IMR-90 (cell line): Measurements from ENCODE around the gene CYB5R2. TPM values are rescaled to one million over a fixed set of nuclear protein-coding genes. Genes with fewer than 3 reads are reported as not detected.

Experiments used
- ATAC-seq: fragments of 200-7000 bp; cut with Tn5 transposase; 2 replicates; pipeline ENCODE4 v1.9.1; 2020; ENCODE audit warnings: low read depth, mild to moderate bottlenecking, moderate library complexity
- BruUV-seq: library from RNA; stranded (reverse); fragments of 400-500 nt; replicated peaks from 2 replicates; lab custom pipeline; 2021; lab: Mats Ljungman, UMichigan
- CTCF ChIA-PET: fragments of 300-600 bp; formaldehyde crosslinking; extraction: SDS; loops from one replicate; lab custom pipeline; 2021; ENCODE audit warnings: antibody characterized with exemption; lab: Yijun Ruan, JAX
- POLR2A ChIA-PET: fragments of 300-600 bp; sonication (Branson Sonifier 250); formaldehyde crosslinking; loops from one replicate; lab custom pipeline; 2022; ENCODE audit warnings: antibody characterized with exemption; ENCODE audit not compliant: unreplicated experiment; lab: Charles Lee
- DNase-seq: peaks from one replicate; pipeline ENCODE4 v3.0.0; 2013
- H2AFZ ChIP-seq: replicated peaks from 2 replicates; pipeline ENCODE3; 2013; ENCODE audit warnings: low read length, mild to moderate bottlenecking; ENCODE audit not compliant: poor library complexity
- H2AK5ac ChIP-seq: 2 replicates; pipeline ENCODE4 v1.6.1; 2013; ENCODE audit warnings: low read depth, low read length, inconsistent platforms
- H2AK9ac ChIP-seq: replicated peaks from 2 replicates; pipeline ENCODE3; 2013; ENCODE audit warnings: mild to moderate bottlenecking, low read depth, low read length, moderate library complexity; ENCODE audit not compliant: poor library complexity
- H2BK120ac ChIP-seq: 2 replicates; pipeline ENCODE4 v1.6.1; 2013; ENCODE audit warnings: low read depth, low read length, inconsistent platforms
- H2BK15ac ChIP-seq: 3 replicates; pipeline ENCODE4 v1.6.1; 2013; ENCODE audit warnings: low read depth, low read length, inconsistent platforms
- H2BK20ac ChIP-seq: 2 replicates; pipeline ENCODE4 v1.6.1; 2013; ENCODE audit warnings: low read depth, mild to moderate bottlenecking, inconsistent platforms, low read length, moderate library complexity
- H2BK5ac ChIP-seq: 2 replicates; pipeline ENCODE4 v1.6.1; 2013; ENCODE audit warnings: mild to moderate bottlenecking, low read depth, low read length, inconsistent platforms; ENCODE audit not compliant: poor library complexity, severe bottlenecking
- H3K14ac ChIP-seq: replicated peaks from 2 replicates; pipeline ENCODE4 v1.6.1; 2013; ENCODE audit warnings: low read depth, low read length, inconsistent platforms
- H3K18ac ChIP-seq: 2 replicates; pipeline ENCODE4 v1.6.1; 2013; ENCODE audit warnings: low read depth, low read length, control low read depth
- H3K23ac ChIP-seq: 2 replicates; pipeline ENCODE4 v1.6.1; 2013; ENCODE audit warnings: low read depth, low read length, inconsistent platforms
- H3K27ac ChIP-seq: 2 replicates; pipeline ENCODE4 v1.5.1; 2013; ENCODE audit warnings: mild to moderate bottlenecking, control low read depth, low read length; ENCODE audit not compliant: insufficient read depth
- H3K27me3 ChIP-seq: 2 replicates; pipeline ENCODE4 v1.6.1; 2013; ENCODE audit warnings: low read length; ENCODE audit not compliant: control insufficient read depth, insufficient read depth
- H3K36me3 ChIP-seq: 2 replicates; pipeline ENCODE4 v1.6.1; 2013; ENCODE audit warnings: low read length, mixed read lengths; ENCODE audit not compliant: control insufficient read depth, insufficient read depth
- H3K4ac ChIP-seq: 2 replicates; pipeline ENCODE4 v1.6.1; 2013; ENCODE audit warnings: low read depth, low read length, inconsistent platforms
- H3K4me1 ChIP-seq: 2 replicates; pipeline ENCODE4 v1.6.1; 2013; ENCODE audit warnings: low read length, mixed read lengths; ENCODE audit not compliant: control insufficient read depth, insufficient read depth
- H3K4me2 ChIP-seq: 2 replicates; pipeline ENCODE4 v1.6.1; 2013; ENCODE audit warnings: low read depth, mild to moderate bottlenecking, control low read depth, low read length, moderate library complexity
- H3K4me3 ChIP-seq: 2 replicates; pipeline ENCODE4 v1.5.1; 2013; ENCODE audit warnings: low read depth, mild to moderate bottlenecking, control low read depth, low read length, moderate library complexity; ENCODE audit not compliant: insufficient read depth
- H3K56ac ChIP-seq: 2 replicates; pipeline ENCODE4 v1.6.1; 2013; ENCODE audit warnings: low read length, inconsistent platforms; ENCODE audit not compliant: insufficient read depth; ENCODE audit errors: extremely low read depth
- H3K79me1 ChIP-seq, 2 experiments: 2 replicates each; pipeline ENCODE4 v1.6.1; 2013; ENCODE audit warnings: low read length in 2 of 2, inconsistent platforms in 1 of 2, low read depth in 1 of 2
- H3K9ac ChIP-seq: 2 replicates; pipeline ENCODE4 v1.6.1; 2013; ENCODE audit warnings: low read depth, low read length, control low read depth
- H3K9me1 ChIP-seq: 2 replicates; pipeline ENCODE4 v1.6.1; 2013; ENCODE audit warnings: low read length, inconsistent platforms; ENCODE audit not compliant: insufficient read depth
- H3K9me3 ChIP-seq: 2 replicates; pipeline ENCODE4 v1.6.1; 2013; ENCODE audit warnings: low read length; ENCODE audit not compliant: control insufficient read depth, insufficient read depth
- H4K20me1 ChIP-seq: 2 replicates; pipeline ENCODE4 v1.6.1; 2013; ENCODE audit warnings: low read length, inconsistent platforms; ENCODE audit not compliant: insufficient read depth
- H4K5ac ChIP-seq: 2 replicates; pipeline ENCODE4 v1.6.1; 2013; ENCODE audit warnings: mild to moderate bottlenecking, low read depth, low read length, control low read depth
- H4K8ac ChIP-seq, 2 experiments: 2 replicates each; pipeline ENCODE4 v1.6.1; 2013; ENCODE audit warnings: low read depth in 2 of 2, low read length in 2 of 2, control low read depth in 1 of 2, inconsistent platforms in 1 of 2
- H4K91ac ChIP-seq: 2 replicates; pipeline ENCODE4 v1.6.1; 2013; ENCODE audit warnings: low read depth, low read length, inconsistent platforms; ENCODE audit not compliant: insufficient read depth
- CEBPB ChIP-seq: IDR thresholded peaks from 2 replicates; pipeline ENCODE4 v1.6.1; 2012; ENCODE audit warnings: low read depth, low read length, improper control_type of control experiment
- CHD1 ChIP-seq: IDR thresholded peaks from 2 replicates; pipeline ENCODE4 v1.6.1; 2012; ENCODE audit warnings: low read depth, low read length, improper control_type of control experiment
- MXI1 ChIP-seq: IDR thresholded peaks from 2 replicates; pipeline ENCODE4 v1.6.1; 2012; ENCODE audit warnings: low read depth, mild to moderate bottlenecking, low read length, moderate library complexity, borderline replicate concordance
- RFX5 ChIP-seq: IDR thresholded peaks from 2 replicates; pipeline ENCODE4 v1.8.0; 2012; ENCODE audit warnings: low read depth, mild to moderate bottlenecking, low read length, moderate library complexity
- WGBS, 2 experiments: methylation state at CpG; one replicate each; pipeline versions ENCODE4 v1.1.5 to v1.1.7; 2013; ENCODE audit warnings: missing lambda C conversion rate in 2 of 2; ENCODE audit not compliant: insufficient read length in 1 of 2; ENCODE audit errors: extremely low coverage in 2 of 2; 5-methylcytosine and 5-hydroxymethylcytosine counted together
- dilution Hi-C: fragments of 300-500 bp; cut with HindIII; formaldehyde crosslinking; loops from one replicate; pipeline ENCODE4 v1.14.3; 2018; ENCODE audit warnings: low sequenced_read_pairs; ENCODE audit not compliant: unreplicated experiment
- in situ Hi-C: fragments of 300-500 bp; cut with MboI; formaldehyde crosslinking; loops from 3 replicates; pipeline ENCODE4 v1.14.3; 2019; ENCODE audit warnings: low sequenced_read_pairs, inconsistent platforms, mixed read lengths
- intact Hi-C: fragments of 100-400 bp; cut with micrococcal nuclease; formaldehyde crosslinking; loops from 2 replicates; pipeline ENCODE4 v1.10.0; 2022
- polyA plus RNA-seq, 3 experiments: library from polyadenylated mRNA; depleted of rRNA; stranded (reverse); fragments of >200 nt; gene quantifications; 2 replicates each; pipeline ENCODE4 v1.2.3, GENCODE V29; 2012; ENCODE audit warnings: low replicate concordance in 1 of 3
- total RNA-seq: library from RNA; depleted of rRNA; stranded (reverse); fragments of >200 nt; gene quantifications from 2 replicates; pipeline ENCODE4 v1.2.3, GENCODE V29; 2012
- TF ChIP-seq, protein P1 (sequence below): fragments of 150-350 bp; IDR thresholded peaks from 2 replicates; pipeline ENCODE4 v1.6.1; 2017; ENCODE audit warnings: mild to moderate bottlenecking, antibody characterized with exemption, low read length, low read depth
- TF ChIP-seq, protein P2 (sequence below): conservative IDR thresholded peaks from 2 replicates; pipeline ENCODE4 v1.5.1; 2012; ENCODE audit warnings: mild to moderate bottlenecking, low read depth, low read length, improper control_type of control experiment

The CYB5R2 gene
- total and polyA plus RNA-seq, 2 of the 4 experiments (the other 2 are of a cell fraction), result 4.5 to 4.7 TPM

DNA sequence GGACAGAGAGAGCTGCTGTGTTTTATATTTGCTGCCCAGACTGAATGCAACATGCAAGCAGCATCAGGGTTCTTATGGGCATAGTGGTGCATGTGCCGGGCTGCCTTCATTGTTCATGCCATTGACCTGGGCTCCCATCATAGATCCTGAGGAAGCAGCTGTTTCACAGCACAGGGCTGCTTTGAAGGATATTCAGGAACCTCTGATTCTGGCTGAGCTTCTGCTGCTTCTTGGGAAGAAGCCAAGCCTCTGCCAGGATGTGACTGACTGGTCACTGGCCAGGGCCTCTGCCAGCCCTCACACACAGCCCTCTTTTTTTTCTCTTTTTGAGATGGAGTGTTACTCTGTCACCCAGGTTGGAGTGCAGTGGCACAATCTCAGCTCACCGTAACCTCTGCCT, 43.3 kb downstream of the CYB5R2 start:
- DNase-seq (no peak), ATAC-seq (no peak; the same call in 1 of the 2 replicates)
- POLR2A ChIA-PET, result no interaction called here
- Histone ChIP-seq H2AFZ (no peak overlapping the region), H3K27ac (no peak overlapping the region), H2BK15ac (no peak overlapping the region), H3K9ac (no peak overlapping the region), H3K23ac (no peak overlapping the region), H3K4me1 (no peaks in the 10 kb centered on the region), H2BK20ac (no peak overlapping the region), H3K79me1 (no peaks in the 10 kb centered on the region), H2AK5ac (no peak overlapping the region), H3K4me2 (no peak overlapping the region), H3K18ac (no peak overlapping the region), H2BK5ac (no peak overlapping the region), H4K91ac (no peak overlapping the region), H3K4ac (no peak overlapping the region), H4K8ac (no peak overlapping the region), H3K56ac (no peak overlapping the region), H2BK120ac (no peak overlapping the region), H3K27me3 (no peaks in the 10 kb centered on the region), H3K9me1 (peaks cover under 1% of the 10 kb centered on the region; the same call in 1 of the 2 replicates), H4K20me1 (no peaks in the 10 kb centered on the region), H4K5ac (no peak overlapping the region), H2AK9ac (no peak overlapping the region), H3K4me3 (no peak overlapping the region), H3K9me3 (no peaks in the 10 kb centered on the region), H3K14ac (no peak overlapping the region), H3K36me3 (no peaks in the 10 kb centered on the region)
- TF ChIP-seq CEBPB (no peak), CHD1 (no peak), RFX5 (no peak), MXI1 (no peak)
- TF ChIP-seq, protein P1, sequence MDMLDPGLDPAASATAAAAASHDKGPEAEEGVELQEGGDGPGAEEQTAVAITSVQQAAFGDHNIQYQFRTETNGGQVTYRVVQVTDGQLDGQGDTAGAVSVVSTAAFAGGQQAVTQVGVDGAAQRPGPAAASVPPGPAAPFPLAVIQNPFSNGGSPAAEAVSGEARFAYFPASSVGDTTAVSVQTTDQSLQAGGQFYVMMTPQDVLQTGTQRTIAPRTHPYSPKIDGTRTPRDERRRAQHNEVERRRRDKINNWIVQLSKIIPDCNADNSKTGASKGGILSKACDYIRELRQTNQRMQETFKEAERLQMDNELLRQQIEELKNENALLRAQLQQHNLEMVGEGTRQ, result no peak
- TF ChIP-seq, protein P2, sequence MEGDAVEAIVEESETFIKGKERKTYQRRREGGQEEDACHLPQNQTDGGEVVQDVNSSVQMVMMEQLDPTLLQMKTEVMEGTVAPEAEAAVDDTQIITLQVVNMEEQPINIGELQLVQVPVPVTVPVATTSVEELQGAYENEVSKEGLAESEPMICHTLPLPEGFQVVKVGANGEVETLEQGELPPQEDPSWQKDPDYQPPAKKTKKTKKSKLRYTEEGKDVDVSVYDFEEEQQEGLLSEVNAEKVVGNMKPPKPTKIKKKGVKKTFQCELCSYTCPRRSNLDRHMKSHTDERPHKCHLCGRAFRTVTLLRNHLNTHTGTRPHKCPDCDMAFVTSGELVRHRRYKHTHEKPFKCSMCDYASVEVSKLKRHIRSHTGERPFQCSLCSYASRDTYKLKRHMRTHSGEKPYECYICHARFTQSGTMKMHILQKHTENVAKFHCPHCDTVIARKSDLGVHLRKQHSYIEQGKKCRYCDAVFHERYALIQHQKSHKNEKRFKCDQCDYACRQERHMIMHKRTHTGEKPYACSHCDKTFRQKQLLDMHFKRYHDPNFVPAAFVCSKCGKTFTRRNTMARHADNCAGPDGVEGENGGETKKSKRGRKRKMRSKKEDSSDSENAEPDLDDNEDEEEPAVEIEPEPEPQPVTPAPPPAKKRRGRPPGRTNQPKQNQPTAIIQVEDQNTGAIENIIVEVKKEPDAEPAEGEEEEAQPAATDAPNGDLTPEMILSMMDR, result no peak
- WGBS, 2 experiments, result 86% methylated on average over 1 of the region's 2 CpGs; no CpG with 5 or more reads in 1 of the 2 experiments
- no TSS peak for BruUV-seq
- CTCF ChIA-PET, result no interaction called here
- intact Hi-C loops, result no loop called here
- in situ Hi-C loops, result no loop called here
- dilution Hi-C loops, result no loop called here
